ENCODE data around the gene SNIP1.

SNIP1 gene

DNA sequence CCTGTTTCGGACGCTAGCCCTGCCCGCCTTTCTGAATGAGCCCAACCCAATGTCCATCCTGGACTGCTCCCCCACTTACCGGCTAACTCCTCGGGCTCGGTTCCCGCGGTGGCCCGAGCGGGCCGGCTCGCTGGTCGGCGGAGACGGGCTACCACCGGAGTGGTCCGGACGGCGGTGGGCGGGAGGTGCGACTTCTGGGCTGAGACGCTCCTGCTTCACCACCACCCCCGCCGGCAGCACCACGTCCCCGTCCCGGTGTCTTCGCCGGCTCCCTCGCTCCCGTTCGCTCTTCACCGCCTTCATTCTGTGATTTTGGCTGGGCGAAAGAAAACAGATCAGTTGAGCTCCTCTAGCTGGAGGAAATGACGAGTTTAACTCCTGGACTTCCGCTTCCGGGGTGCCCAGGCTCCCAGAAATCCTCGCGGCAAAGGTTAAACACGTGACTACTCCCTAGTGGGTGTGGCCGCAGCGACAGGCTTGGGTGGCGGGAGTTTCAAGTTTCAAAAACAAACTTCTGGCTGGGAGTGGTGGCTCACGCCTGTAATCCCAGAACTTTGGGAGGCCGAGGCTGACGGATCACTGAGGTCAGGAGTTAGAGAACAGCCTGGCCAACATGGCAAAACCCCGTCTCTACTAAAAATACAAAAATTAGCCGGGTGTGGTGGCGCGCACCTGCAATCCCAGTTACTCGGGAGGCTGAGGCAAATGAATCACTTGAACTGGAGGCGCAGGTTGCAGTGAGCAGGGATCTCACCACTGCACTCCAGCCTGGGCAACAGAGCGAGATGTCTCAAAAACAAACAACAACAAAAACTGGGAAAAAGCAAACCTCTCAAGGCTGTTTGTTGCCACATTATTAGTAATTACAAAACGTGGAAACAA is at the start of gene SNIP1 (continued):
- TF ChIP-seq SP2 (tag by site-specific recombination; IDR thresholded peaks at IDR 0.05): peak; percentile 85
- TF ChIP-seq ZNF501 (tag by site-specific recombination; IDR thresholded peaks at IDR 0.05): peak; percentile 47; the same call in 1 of the 2 replicates
- TF ChIP-seq HOXA7 (CRISPR knock-in tag; IDR thresholded peaks at IDR 0.05; ENCODE audit: borderline replicate concordance): no peak
- TF ChIP-seq, protein P1, sequence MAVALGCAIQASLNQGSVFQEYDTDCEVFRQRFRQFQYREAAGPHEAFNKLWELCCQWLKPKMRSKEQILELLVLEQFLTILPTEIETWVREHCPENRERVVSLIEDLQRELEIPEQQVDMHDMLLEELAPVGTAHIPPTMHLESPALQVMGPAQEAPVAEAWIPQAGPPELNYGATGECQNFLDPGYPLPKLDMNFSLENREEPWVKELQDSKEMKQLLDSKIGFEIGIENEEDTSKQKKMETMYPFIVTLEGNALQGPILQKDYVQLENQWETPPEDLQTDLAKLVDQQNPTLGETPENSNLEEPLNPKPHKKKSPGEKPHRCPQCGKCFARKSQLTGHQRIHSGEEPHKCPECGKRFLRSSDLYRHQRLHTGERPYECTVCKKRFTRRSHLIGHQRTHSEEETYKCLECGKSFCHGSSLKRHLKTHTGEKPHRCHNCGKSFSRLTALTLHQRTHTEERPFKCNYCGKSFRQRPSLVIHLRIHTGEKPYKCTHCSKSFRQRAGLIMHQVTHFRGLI (tag by site-specific recombination; IDR thresholded peaks at IDR 0.05): 0 out of 2 replicates have a peak, but pooled peaks have one; percentile 31
- TF ChIP-seq REPIN1 (tag by site-specific recombination; IDR thresholded peaks at IDR 0.05; ENCODE audit: low read depth): peak; percentile 62
- TF ChIP-seq ZNF350 (tag by site-specific recombination; IDR thresholded peaks at IDR 0.05): no peak
- TF ChIP-seq ZNF248 (tag by site-specific recombination; IDR thresholded peaks at IDR 0.05): no peak
- TF ChIP-seq ZNF26 (tag by site-specific recombination; IDR thresholded peaks at IDR 0.05): no peak
- no peak for TF ChIP-seq ZNF521 (tag by site-specific recombination; IDR thresholded peaks at IDR 0.05)
- TF ChIP-seq BCL11A (tag by site-specific recombination; IDR thresholded peaks at IDR 0.05; ENCODE audit: low read depth): no peak; the same call in 1 of the 2 replicates
- TF ChIP-seq ZNF423 (tag by site-specific recombination; IDR thresholded peaks at IDR 0.05): peak; percentile 93
- no peak for TF ChIP-seq ZNF114 (tag by site-specific recombination; IDR thresholded peaks at IDR 0.05)
- TF ChIP-seq KLF7 (tag by site-specific recombination; IDR thresholded peaks at IDR 0.05; ENCODE audit: borderline replicate concordance): peak; percentile 97
- no peak for TF ChIP-seq GLI2 (tag by site-specific recombination; IDR thresholded peaks at IDR 0.05; ENCODE audit: borderline replicate concordance, low read depth)
- no peak for TF ChIP-seq ZNF704 (tag by site-specific recombination; IDR thresholded peaks at IDR 0.05)
- TF ChIP-seq, protein P2, sequence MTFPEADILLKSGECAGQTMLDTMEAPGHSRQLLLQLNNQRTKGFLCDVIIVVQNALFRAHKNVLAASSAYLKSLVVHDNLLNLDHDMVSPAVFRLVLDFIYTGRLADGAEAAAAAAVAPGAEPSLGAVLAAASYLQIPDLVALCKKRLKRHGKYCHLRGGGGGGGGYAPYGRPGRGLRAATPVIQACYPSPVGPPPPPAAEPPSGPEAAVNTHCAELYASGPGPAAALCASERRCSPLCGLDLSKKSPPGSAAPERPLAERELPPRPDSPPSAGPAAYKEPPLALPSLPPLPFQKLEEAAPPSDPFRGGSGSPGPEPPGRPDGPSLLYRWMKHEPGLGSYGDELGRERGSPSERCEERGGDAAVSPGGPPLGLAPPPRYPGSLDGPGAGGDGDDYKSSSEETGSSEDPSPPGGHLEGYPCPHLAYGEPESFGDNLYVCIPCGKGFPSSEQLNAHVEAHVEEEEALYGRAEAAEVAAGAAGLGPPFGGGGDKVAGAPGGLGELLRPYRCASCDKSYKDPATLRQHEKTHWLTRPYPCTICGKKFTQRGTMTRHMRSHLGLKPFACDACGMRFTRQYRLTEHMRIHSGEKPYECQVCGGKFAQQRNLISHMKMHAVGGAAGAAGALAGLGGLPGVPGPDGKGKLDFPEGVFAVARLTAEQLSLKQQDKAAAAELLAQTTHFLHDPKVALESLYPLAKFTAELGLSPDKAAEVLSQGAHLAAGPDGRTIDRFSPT (tag by site-specific recombination; IDR thresholded peaks at IDR 0.05): no peak
- no peak for TF ChIP-seq ZBTB7A (tag by site-specific recombination; IDR thresholded peaks at IDR 0.05; ENCODE audit: low read depth)
- peak; percentile 66; the same call in 1 of the 2 replicates for TF ChIP-seq KLF16 (tag by site-specific recombination; IDR thresholded peaks at IDR 0.05)
- TF ChIP-seq ZIC2 (tag by site-specific recombination; IDR thresholded peaks at IDR 0.05): no peak
- no peak for TF ChIP-seq ZSCAN4 (tag by site-specific recombination; IDR thresholded peaks at IDR 0.05)
- TF ChIP-seq ZNF518A (tag by site-specific recombination; conservative IDR thresholded peaks at IDR 0.05; ENCODE audit: low read depth): peak; percentile 100
- TF ChIP-seq ZNF112 (tag by site-specific recombination; IDR thresholded peaks at IDR 0.05): no peak

All from HEK293 (cell line).